Neutrophil (primary cell): ENCODE measurements around the gene SLC5A4.
"Not testable (repeated sequence)": the region's sequence is repeated elsewhere in the genome, so short reads cannot be mapped to it uniquely, and the experiment has no call there.

Source experiments
- H3K27ac ChIP-seq: fragments of 200-600 bp; sonication (generic); 2 replicates; pipeline ENCODE4 v1.5.1; 2016; ENCODE audit warnings: mild to moderate bottlenecking, moderate library complexity
- H3K27me3 ChIP-seq: fragments of 200-600 bp; sonication (generic); 2 replicates; pipeline ENCODE4 v1.6.0; 2016; ENCODE audit warnings: mild to moderate bottlenecking
- H3K36me3 ChIP-seq: fragments of 200-600 bp; sonication (generic); 2 replicates; pipeline ENCODE4 v1.5.1; 2017
- H3K4me1 ChIP-seq, 2 experiments: fragments of 200-600 bp in 1 of 2; sonication (generic) in 1 of 2; 1 replicate in 1 of 2; 2 replicates in 1 of 2; pipeline versions ENCODE4 v1.5.1 to v1.6.1; 2013 to 2016; ENCODE audit warnings: low read depth in 1 of 2, low read length in 1 of 2, mild to moderate bottlenecking in 1 of 2, moderate library complexity in 1 of 2; ENCODE audit not compliant: control insufficient read depth in 1 of 2, insufficient read depth in 1 of 2
- H3K4me3 ChIP-seq, 2 experiments: fragments of 200-600 bp in 1 of 2; sonication (generic) in 1 of 2; 1 replicate in 1 of 2; 2 replicates in 1 of 2; pipeline ENCODE4 v1.5.1; 2013 to 2016; ENCODE audit warnings: low read depth in 1 of 2, low read length in 1 of 2, mild to moderate bottlenecking in 1 of 2, moderate library complexity in 1 of 2
- H3K9me3 ChIP-seq: fragments of 200-600 bp; sonication (generic); 2 replicates; pipeline ENCODE4 v1.5.1; 2016
- TF ChIP-seq, protein P1 (sequence below): fragments of 200-600 bp; sonication (generic); IDR thresholded peaks from 2 replicates; pipeline ENCODE4 v1.5.1; 2016; ENCODE audit warnings: antibody characterized with exemption

The SLC5A4 gene

DNA sequence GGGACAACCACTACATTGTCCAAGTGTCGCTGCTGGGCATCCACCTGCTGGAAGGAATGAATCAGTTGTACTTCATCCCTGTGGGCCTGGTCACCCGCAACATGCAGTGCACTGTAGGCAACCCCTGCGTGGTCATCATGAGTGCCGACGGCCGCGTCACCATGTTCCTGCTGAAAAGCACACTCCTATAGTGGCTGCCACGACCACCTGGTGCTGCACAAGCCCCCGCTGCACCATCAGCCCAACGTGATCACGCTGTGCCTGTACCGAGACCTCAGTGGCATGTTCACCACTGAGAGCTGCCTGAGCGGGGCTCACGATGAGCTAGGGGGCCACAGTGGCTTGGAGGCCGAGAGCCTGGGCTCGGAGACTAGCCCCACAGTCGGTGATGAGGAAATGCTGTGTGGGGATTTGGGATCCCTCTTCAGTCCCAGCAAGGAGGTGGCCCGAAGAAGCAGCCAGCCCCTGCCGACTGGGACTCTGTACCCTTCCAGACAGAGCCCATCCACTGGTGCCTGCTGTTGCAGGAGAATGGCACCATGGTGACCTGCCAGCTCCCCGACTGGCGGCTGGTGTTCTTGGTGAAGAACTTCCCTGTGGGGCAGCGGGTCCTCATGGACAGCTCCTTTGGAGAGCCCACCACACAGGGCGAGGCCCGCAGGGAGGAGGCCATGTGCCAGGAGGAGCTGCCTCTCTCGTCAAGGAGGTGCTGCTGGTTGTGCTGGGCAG is 15.7 kb upstream of the SLC5A4 start:
- Histone ChIP-seq H3K36me3 (no peaks in the 10 kb centered on the region), H3K4me1 (peaks cover 0 to 4% of the 10 kb centered on the region in 2 experiments), H3K9me3 (no peaks in the 10 kb centered on the region), H3K27ac (no peak overlapping the region), H3K27me3 (no peaks in the 10 kb centered on the region), H3K4me3 (no peak overlapping the region)
- TF ChIP-seq, protein P1, sequence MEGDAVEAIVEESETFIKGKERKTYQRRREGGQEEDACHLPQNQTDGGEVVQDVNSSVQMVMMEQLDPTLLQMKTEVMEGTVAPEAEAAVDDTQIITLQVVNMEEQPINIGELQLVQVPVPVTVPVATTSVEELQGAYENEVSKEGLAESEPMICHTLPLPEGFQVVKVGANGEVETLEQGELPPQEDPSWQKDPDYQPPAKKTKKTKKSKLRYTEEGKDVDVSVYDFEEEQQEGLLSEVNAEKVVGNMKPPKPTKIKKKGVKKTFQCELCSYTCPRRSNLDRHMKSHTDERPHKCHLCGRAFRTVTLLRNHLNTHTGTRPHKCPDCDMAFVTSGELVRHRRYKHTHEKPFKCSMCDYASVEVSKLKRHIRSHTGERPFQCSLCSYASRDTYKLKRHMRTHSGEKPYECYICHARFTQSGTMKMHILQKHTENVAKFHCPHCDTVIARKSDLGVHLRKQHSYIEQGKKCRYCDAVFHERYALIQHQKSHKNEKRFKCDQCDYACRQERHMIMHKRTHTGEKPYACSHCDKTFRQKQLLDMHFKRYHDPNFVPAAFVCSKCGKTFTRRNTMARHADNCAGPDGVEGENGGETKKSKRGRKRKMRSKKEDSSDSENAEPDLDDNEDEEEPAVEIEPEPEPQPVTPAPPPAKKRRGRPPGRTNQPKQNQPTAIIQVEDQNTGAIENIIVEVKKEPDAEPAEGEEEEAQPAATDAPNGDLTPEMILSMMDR, result no peak

DNA sequence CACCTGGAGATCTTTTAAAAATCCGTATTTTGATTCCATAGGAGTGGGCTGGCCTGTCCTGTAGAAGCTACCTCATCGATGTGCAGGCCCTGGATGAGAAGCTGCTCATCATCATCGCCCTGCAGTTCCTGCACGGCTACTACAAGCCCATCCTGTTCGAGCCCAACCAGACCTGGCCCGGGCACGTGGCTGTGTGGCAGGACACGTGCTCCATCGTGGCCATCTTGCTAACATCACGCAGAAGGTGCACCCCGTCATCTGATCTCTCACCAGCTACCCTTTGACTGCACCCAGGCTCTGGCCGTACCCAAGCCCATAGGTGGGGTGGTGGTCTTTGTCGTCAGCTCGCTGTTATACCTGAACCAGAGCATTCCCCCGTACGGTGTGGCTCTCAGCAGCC is 14.2 kb upstream of the SLC5A4 start:
- TF ChIP-seq, protein P1, result no peak
- H3K27me3 ChIP-seq, result no peaks in the 10 kb centered on the region

DNA sequence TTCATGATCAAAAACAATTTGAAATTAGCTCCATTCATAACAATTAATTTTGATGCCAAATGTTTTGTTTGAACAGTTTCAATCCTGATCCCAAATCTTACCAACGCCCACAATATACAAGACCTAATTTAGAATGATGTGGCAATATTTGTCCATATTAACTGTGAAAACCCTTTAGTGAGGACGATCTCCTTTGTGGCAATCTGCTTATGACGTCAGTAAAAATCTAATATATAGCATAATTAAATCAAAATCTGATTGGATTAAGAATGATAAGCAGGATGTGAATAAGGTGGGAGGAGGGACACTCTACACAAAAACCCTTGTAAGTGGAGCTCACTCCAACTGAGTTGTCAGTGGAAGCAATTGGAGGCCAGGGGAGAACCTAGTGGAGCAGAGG is 11.9 kb upstream of the SLC5A4 start:
- Histone ChIP-seq H3K4me3 (no peak overlapping the region), H3K27me3 (no peaks in the 10 kb centered on the region), H3K36me3 (no peaks in the 10 kb centered on the region), H3K27ac (no peak overlapping the region), H3K9me3 (no peaks in the 10 kb centered on the region), H3K4me1 (peaks cover 0 to 4% of the 10 kb centered on the region in 2 experiments)
- TF ChIP-seq, protein P1, result no peak

More for the DNA sequence above, 14.2 kb upstream of the SLC5A4 start:
- Histone ChIP-seq H3K4me1 (peaks cover 0 to 4% of the 10 kb centered on the region in 2 experiments), H3K9me3 (no peaks in the 10 kb centered on the region), H3K27ac (no peak overlapping the region), H3K36me3 (no peaks in the 10 kb centered on the region), H3K4me3 (no peak overlapping the region)

DNA sequence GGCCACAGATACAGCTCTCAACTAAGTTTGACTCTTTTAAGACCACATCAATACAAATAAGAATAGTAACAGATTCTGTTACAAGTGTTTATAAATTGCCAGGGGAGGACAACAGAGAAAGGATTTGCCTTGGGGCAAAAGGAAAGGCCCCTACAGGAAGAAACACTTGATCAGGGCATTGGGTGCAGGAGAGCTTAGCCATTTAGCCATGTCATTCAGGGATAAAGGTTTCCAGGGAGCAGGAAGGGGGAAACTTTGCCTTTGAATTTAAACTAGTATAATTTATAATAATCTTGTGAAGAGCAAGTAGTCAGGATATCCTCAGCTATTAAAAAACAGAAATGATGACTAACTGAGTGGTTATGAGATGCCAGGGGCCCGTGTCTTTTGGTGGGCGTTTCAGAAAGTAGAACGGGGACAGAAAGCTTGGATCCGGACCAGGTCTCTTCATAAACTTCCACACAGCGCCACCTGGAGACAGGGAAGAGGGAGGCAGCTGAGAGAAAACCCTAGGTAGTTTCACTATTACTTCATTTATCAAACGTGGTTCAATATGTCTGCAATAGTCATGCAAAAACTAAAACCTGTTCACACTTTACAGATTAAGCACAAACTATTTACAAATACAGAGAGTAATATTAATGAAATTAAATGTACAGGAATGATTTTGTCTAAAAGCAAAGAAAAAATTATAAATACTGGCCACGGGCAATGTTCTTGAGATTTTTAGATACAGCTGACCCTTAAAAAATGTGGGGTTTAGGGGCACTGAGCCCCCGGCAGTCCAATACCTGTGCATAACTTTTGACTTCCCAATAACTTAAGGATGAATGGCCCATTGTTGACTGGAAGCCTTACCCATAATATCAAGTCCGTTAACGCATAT is 11.0 kb upstream of the SLC5A4 start:
- Histone ChIP-seq H3K4me1 (peaks cover 0 to 4% of the 10 kb centered on the region in 2 experiments), H3K27me3 (no peaks in the 10 kb centered on the region), H3K4me3 (no peak overlapping the region), H3K36me3 (no peaks in the 10 kb centered on the region), H3K9me3 (no peaks in the 10 kb centered on the region), H3K27ac (no peak overlapping the region)
- TF ChIP-seq, protein P1, result peak; percentile 52

DNA sequence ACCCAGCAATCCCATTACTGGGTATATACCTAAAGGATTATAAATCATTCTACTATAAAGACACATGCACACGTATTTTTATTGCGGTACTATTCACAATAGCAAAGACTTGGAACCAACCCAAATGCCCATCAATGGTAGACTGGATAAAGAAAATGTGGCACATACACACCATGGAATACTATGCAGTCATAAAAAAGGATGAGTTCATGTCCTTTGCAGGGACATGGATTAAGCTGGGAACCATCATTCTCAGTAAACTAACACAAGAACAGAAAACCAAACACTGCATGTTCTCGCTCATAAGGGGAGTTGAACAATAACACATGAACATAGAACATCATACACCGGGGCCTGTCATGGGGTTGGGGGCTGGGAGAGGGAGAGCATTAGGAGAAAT is 8.5 kb upstream of the SLC5A4 start:
- not testable (repeated sequence) for H3K27ac ChIP-seq, H3K4me1 ChIP-seq, H3K4me3 ChIP-seq, H3K36me3 ChIP-seq, H3K9me3 ChIP-seq
- H3K27me3 ChIP-seq, result peaks cover 12% of the 10 kb centered on the region

DNA sequence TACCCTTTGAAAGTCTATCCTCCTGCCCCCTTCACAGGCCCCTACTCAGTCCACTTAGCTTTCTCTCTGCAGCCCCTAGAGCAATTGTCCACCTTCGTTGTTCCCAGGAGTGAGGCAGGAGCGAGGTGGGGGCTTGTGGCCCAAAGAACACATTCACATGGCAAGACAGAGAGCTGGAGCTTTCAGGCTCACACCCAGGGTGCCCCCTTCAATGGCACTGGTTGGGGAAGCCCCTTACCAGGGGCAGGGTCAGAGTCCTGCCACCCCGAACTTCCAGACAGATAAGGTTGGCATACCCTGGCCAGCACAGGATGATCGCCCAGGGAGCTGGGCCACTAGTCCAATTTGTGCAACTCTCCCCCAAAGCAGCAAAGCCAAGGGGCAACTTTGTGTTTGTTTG is 6.2 kb upstream of the SLC5A4 start:
- Histone ChIP-seq H3K36me3 (no peaks in the 10 kb centered on the region), H3K4me1 (peaks cover 0 to 3% of the 10 kb centered on the region in 2 experiments), H3K4me3 (no peak overlapping the region), H3K27ac (no peak overlapping the region), H3K27me3 (peaks cover 22% of the 10 kb centered on the region), H3K9me3 (no peaks in the 10 kb centered on the region)
- TF ChIP-seq, protein P1, result no peak
